ENCODE results near the gene HSPA12B.

GRCh38 chr20:3738111-3739053 lies 5.9 kb downstream of the HSPA12B start:
- TF ChIP-seq CTCF (IDR thresholded peaks at IDR 0.05) (no peak), SIN3A (IDR thresholded peaks at IDR 0.05; ENCODE audit: borderline replicate concordance, insufficient read depth, low read depth, low read length) (no peak), POLR2AphosphoS5 (IDR thresholded peaks at IDR 0.05; ENCODE audit: low read depth, low read length) (no peak)
- TF ChIP-seq, protein P1, sequence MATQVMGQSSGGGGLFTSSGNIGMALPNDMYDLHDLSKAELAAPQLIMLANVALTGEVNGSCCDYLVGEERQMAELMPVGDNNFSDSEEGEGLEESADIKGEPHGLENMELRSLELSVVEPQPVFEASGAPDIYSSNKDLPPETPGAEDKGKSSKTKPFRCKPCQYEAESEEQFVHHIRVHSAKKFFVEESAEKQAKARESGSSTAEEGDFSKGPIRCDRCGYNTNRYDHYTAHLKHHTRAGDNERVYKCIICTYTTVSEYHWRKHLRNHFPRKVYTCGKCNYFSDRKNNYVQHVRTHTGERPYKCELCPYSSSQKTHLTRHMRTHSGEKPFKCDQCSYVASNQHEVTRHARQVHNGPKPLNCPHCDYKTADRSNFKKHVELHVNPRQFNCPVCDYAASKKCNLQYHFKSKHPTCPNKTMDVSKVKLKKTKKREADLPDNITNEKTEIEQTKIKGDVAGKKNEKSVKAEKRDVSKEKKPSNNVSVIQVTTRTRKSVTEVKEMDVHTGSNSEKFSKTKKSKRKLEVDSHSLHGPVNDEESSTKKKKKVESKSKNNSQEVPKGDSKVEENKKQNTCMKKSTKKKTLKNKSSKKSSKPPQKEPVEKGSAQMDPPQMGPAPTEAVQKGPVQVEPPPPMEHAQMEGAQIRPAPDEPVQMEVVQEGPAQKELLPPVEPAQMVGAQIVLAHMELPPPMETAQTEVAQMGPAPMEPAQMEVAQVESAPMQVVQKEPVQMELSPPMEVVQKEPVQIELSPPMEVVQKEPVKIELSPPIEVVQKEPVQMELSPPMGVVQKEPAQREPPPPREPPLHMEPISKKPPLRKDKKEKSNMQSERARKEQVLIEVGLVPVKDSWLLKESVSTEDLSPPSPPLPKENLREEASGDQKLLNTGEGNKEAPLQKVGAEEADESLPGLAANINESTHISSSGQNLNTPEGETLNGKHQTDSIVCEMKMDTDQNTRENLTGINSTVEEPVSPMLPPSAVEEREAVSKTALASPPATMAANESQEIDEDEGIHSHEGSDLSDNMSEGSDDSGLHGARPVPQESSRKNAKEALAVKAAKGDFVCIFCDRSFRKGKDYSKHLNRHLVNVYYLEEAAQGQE (IDR thresholded peaks at IDR 0.05; ENCODE audit: insufficient read depth in 1 of 2, low read depth in 2 of 2, low read length in 1 of 2) = no peak
